ENCODE results near the gene CLEC5A. TPM values are rescaled to one million over a fixed set of nuclear protein-coding genes. Genes with fewer than 3 reads are reported as not detected.

CLEC5A gene
- total and polyA plus RNA-seq, 9 of the 15 experiments (the other 6 are each of a cell fraction or from before 2014, with no cell fraction given): not detected

- intact Hi-C loops (cut with micrococcal nuclease): no loop called here
- FAIRE-seq (no peak), ATAC-seq (no peak), DNase-seq (ENCODE audit: extremely low read depth in 1 of 4, low spot score in 3 of 4) (no peak)
- BruUV-seq (replicated peaks): no TSS peak
- Histone ChIP-seq H3K36me3 (ENCODE audit: control insufficient read depth, insufficient read depth, low read length) (no peaks in the 10 kb centered on the region), H3K9ac (ENCODE audit: insufficient read depth in 1 of 2, low read depth in 2 of 2, low read length in 2 of 2) (no peak overlapping the region), H2AFZ (ENCODE audit: low read depth, low read length) (no peak overlapping the region), H3K4me1 (replicated peaks in 1 of 2; ENCODE audit: control insufficient read depth in 2 of 2, insufficient read depth in 2 of 2, low read length in 2 of 2) (no peaks in the 10 kb centered on the region), H3K9me3 (replicated peaks; ENCODE audit: control insufficient read depth, insufficient read depth, low read depth, low read length) (no peaks in the 10 kb centered on the region), H3K27ac (ENCODE audit: extremely low read depth, low read depth, low read length) (no peak overlapping the region), H3K4me3 (no peak overlapping the region), H3K9me1 (ENCODE audit: control insufficient read depth, insufficient read depth, low read length) (no peaks in the 10 kb centered on the region), H4K20me1 (replicated peaks; ENCODE audit: control insufficient read depth, insufficient read depth, low read length) (no peaks in the 10 kb centered on the region), H3K79me2 (ENCODE audit: control insufficient read depth, insufficient read depth, low read length) (no peaks in the 10 kb centered on the region), H3K4me2 (ENCODE audit: insufficient read depth, low read length) (no peak overlapping the region), H3K27me3 (ENCODE audit: control insufficient read depth in 2 of 2, insufficient read depth in 2 of 2, low read length in 2 of 2) (no peaks in the 10 kb centered on the region)
- ChIA-PET POLR2A (no interaction called here), CTCF (ENCODE audit: low intra/inter-chr PET ratio) (no interaction called here)
- in situ Hi-C loops (cut with MboI): no loop called here
- WGBS (ENCODE audit: insufficient coverage, low coverage, missing lambda C conversion rate): 0% methylated on average over 1 of the region's 1 CpG
- TF ChIP-seq SIN3A (IDR thresholded peaks at IDR 0.05; ENCODE audit: borderline replicate concordance in 2 of 2, control insufficient read depth in 1 of 2, low read depth in 2 of 2, low read length in 2 of 2) (no peak), ATF4 (CRISPR knock-in tag; IDR thresholded peaks at IDR 0.05) (no peak), SMARCB1 (IDR thresholded peaks at IDR 0.05; ENCODE audit: insufficient read length, low read depth) (no peak), ZFP1 (CRISPR knock-in tag; IDR thresholded peaks at IDR 0.05) (no peak), ZBTB5 (IDR thresholded peaks at IDR 0.05) (no peak), TRIM25 (IDR thresholded peaks at IDR 0.05; ENCODE audit: borderline replicate concordance) (no peak), STAT5A (IDR thresholded peaks at IDR 0.05; ENCODE audit: borderline replicate concordance, low read length) (no peak), ZNF133 (CRISPR knock-in tag; IDR thresholded peaks at IDR 0.05) (no peak)
Observed at GRCh38 chr7:141954334-141954733, 7.6 kb upstream of the CLEC5A start.
